Loucy (cell line): ENCODE data around the gene GTF3C1.

Experiments
- EZH2phosphoT487 ChIP-seq: fragments of 200-600 bp; IDR thresholded peaks from 2 replicates; pipeline ENCODE4 v1.6.1; 2018; ENCODE audit warnings: antibody characterized with exemption, mild to moderate bottlenecking, moderate library complexity, borderline replicate concordance
- TF ChIP-seq, protein P1 (sequence below): fragments of 200-600 bp; sonication (generic); conservative IDR thresholded peaks from 2 replicates; pipeline ENCODE4 v1.5.1; 2014; ENCODE audit warnings: mild to moderate bottlenecking, antibody characterized with exemption, low read length

DNA sequence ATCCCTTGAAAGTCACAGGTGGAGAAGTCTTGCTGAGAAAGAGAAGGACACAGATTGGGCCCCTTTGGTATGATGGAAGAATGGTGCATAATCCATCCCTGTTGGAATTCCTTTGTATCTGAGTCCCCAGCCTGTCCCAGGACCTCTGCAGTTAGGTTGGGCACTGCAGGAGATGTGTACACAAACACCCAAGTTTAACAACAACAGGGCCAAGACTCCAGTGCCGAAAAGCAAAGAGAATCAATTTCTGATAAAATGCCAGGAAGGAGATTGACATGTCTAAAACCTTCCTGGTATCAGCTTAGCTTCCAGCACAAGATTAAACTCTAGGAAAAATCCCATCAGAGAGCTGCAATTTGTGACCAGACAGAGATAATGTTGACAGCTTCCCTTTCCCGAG is 33.2 kb upstream of the GTF3C1 start:
- TF ChIP-seq, protein P1, sequence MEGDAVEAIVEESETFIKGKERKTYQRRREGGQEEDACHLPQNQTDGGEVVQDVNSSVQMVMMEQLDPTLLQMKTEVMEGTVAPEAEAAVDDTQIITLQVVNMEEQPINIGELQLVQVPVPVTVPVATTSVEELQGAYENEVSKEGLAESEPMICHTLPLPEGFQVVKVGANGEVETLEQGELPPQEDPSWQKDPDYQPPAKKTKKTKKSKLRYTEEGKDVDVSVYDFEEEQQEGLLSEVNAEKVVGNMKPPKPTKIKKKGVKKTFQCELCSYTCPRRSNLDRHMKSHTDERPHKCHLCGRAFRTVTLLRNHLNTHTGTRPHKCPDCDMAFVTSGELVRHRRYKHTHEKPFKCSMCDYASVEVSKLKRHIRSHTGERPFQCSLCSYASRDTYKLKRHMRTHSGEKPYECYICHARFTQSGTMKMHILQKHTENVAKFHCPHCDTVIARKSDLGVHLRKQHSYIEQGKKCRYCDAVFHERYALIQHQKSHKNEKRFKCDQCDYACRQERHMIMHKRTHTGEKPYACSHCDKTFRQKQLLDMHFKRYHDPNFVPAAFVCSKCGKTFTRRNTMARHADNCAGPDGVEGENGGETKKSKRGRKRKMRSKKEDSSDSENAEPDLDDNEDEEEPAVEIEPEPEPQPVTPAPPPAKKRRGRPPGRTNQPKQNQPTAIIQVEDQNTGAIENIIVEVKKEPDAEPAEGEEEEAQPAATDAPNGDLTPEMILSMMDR = no peak
- TF ChIP-seq EZH2phosphoT487 = no peak
